ENCODE measurements around the gene ATP10B. TPM values are rescaled to one million over a fixed set of nuclear protein-coding genes. Genes with fewer than 3 reads are reported as not detected.

ATP10B gene
- polyA plus RNA-seq, 1 donor from 2014 or later = 1.9 TPM

DNA sequence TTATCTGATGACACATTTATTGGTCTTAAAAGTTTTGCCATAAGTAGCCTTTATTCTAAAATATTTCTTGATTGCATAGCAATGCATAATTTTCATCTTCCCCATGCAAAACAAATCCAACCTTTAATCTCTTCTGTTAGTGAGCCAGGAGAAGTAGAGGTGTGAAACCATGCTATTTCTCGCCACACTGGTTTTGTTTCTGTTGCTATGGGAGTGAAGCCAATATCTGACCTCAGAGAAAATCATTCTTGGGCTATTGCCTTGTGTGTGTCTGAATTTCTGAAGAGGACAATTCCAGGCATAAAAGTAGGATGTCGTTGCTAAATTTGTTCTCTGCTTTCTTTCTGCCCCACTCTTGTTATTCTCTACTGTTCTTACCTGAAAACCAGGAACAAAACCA is 246.7 kb downstream of the ATP10B start:
- Histone ChIP-seq H3K79me2 (replicated peaks; ENCODE audit: insufficient read depth, low read length) (no peaks in the 10 kb centered on the region), H3K4me3 (ENCODE audit: low read length) (no peak overlapping the region), H3K27ac (ENCODE audit: low read length) (no peak overlapping the region), H3K9me3 (ENCODE audit: low read length) (no peaks in the 10 kb centered on the region), H3K27me3 (ENCODE audit: insufficient read depth, low read depth, low read length) (no peaks in the 10 kb centered on the region), H3K36me3 (ENCODE audit: insufficient read depth, low read length) (no peaks in the 10 kb centered on the region), H3K4me2 (ENCODE audit: low read length) (no peak overlapping the region), H2AFZ (ENCODE audit: low read depth, low read length) (no peak overlapping the region), H4K20me1 (ENCODE audit: insufficient read depth) (no peaks in the 10 kb centered on the region), H3K9ac (ENCODE audit: low read length) (no peak overlapping the region), H3F3A (ENCODE audit: insufficient read depth, low read length, poor library complexity, severe bottlenecking) (no peaks in the 10 kb centered on the region), H3K9me2 (ENCODE audit: insufficient read depth, low read length) (no peaks in the 10 kb centered on the region)
- no peak for TF ChIP-seq TAF1 (IDR thresholded peaks at IDR 0.05; ENCODE audit: low read depth)
- TF ChIP-seq RAD21 (conservative IDR thresholded peaks at IDR 0.05) = no peak
- TF ChIP-seq, protein P1, sequence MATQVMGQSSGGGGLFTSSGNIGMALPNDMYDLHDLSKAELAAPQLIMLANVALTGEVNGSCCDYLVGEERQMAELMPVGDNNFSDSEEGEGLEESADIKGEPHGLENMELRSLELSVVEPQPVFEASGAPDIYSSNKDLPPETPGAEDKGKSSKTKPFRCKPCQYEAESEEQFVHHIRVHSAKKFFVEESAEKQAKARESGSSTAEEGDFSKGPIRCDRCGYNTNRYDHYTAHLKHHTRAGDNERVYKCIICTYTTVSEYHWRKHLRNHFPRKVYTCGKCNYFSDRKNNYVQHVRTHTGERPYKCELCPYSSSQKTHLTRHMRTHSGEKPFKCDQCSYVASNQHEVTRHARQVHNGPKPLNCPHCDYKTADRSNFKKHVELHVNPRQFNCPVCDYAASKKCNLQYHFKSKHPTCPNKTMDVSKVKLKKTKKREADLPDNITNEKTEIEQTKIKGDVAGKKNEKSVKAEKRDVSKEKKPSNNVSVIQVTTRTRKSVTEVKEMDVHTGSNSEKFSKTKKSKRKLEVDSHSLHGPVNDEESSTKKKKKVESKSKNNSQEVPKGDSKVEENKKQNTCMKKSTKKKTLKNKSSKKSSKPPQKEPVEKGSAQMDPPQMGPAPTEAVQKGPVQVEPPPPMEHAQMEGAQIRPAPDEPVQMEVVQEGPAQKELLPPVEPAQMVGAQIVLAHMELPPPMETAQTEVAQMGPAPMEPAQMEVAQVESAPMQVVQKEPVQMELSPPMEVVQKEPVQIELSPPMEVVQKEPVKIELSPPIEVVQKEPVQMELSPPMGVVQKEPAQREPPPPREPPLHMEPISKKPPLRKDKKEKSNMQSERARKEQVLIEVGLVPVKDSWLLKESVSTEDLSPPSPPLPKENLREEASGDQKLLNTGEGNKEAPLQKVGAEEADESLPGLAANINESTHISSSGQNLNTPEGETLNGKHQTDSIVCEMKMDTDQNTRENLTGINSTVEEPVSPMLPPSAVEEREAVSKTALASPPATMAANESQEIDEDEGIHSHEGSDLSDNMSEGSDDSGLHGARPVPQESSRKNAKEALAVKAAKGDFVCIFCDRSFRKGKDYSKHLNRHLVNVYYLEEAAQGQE (IDR thresholded peaks at IDR 0.05; ENCODE audit: borderline replicate concordance) = no peak
- TF ChIP-seq, protein P2, sequence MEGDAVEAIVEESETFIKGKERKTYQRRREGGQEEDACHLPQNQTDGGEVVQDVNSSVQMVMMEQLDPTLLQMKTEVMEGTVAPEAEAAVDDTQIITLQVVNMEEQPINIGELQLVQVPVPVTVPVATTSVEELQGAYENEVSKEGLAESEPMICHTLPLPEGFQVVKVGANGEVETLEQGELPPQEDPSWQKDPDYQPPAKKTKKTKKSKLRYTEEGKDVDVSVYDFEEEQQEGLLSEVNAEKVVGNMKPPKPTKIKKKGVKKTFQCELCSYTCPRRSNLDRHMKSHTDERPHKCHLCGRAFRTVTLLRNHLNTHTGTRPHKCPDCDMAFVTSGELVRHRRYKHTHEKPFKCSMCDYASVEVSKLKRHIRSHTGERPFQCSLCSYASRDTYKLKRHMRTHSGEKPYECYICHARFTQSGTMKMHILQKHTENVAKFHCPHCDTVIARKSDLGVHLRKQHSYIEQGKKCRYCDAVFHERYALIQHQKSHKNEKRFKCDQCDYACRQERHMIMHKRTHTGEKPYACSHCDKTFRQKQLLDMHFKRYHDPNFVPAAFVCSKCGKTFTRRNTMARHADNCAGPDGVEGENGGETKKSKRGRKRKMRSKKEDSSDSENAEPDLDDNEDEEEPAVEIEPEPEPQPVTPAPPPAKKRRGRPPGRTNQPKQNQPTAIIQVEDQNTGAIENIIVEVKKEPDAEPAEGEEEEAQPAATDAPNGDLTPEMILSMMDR (IDR thresholded peaks at IDR 0.05; ENCODE audit: poor library complexity, severe bottlenecking) = no peak
- no peak for TF ChIP-seq MXI1 (conservative IDR thresholded peaks at IDR 0.05; ENCODE audit: poor library complexity, severe bottlenecking)
- no peak for TF ChIP-seq EZH2 (IDR thresholded peaks at IDR 0.05; ENCODE audit: borderline replicate concordance, insufficient read depth, low read length, poor library complexity, severe bottlenecking)
- no peak for TF ChIP-seq POLR2AphosphoS5 (IDR thresholded peaks at IDR 0.05)
- no peak for TF ChIP-seq SMC3 (conservative IDR thresholded peaks at IDR 0.05; ENCODE audit: poor library complexity)
- TF ChIP-seq EP300 (conservative IDR thresholded peaks at IDR 0.05; ENCODE audit: poor library complexity, severe bottlenecking) = no peak

DNA sequence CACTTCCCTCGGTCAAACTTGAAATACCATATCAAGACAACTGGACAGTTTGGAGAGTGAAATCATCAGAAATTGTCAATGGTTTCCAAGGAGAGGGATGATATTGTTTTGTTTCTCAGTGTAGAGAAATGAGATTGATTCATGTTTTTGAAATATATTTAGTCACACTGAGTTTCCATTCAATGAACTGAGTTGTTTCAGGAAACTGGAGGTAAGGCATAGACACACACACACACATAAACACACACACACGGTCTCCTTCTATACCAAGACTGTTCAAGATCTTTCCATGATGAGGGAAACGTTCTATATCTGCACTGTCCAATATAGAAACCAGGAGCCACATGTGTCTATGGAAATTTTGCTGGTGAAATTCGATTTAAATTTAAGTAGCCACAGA is 247.5 kb downstream of the ATP10B start:
- no peak overlapping the region for H3K9ac ChIP-seq (ENCODE audit: low read length)
- no peak overlapping the region for H3K4me2 ChIP-seq (ENCODE audit: low read length)
- H3K36me3 ChIP-seq (ENCODE audit: insufficient read depth, low read length) = no peaks in the 10 kb centered on the region
- H3K9me2 ChIP-seq (ENCODE audit: insufficient read depth, low read length) = no peaks in the 10 kb centered on the region
- H3K4me3 ChIP-seq (ENCODE audit: low read length) = no peak overlapping the region
- TF ChIP-seq EZH2 (IDR thresholded peaks at IDR 0.05; ENCODE audit: borderline replicate concordance, insufficient read depth, low read length, poor library complexity, severe bottlenecking) (no peak), TAF1 (IDR thresholded peaks at IDR 0.05; ENCODE audit: low read depth) (no peak), RAD21 (conservative IDR thresholded peaks at IDR 0.05) (no peak), EP300 (conservative IDR thresholded peaks at IDR 0.05; ENCODE audit: poor library complexity, severe bottlenecking) (no peak), POLR2AphosphoS5 (IDR thresholded peaks at IDR 0.05) (no peak), MXI1 (conservative IDR thresholded peaks at IDR 0.05; ENCODE audit: poor library complexity, severe bottlenecking) (no peak), SMC3 (conservative IDR thresholded peaks at IDR 0.05; ENCODE audit: poor library complexity) (no peak)
- TF ChIP-seq, protein P2 (IDR thresholded peaks at IDR 0.05; ENCODE audit: poor library complexity, severe bottlenecking) = no peak
- TF ChIP-seq, protein P1 (IDR thresholded peaks at IDR 0.05; ENCODE audit: borderline replicate concordance) = no peak
- H3K27ac ChIP-seq (ENCODE audit: low read length) = no peak overlapping the region
- H4K20me1 ChIP-seq (ENCODE audit: insufficient read depth) = no peaks in the 10 kb centered on the region
- H3K27me3 ChIP-seq (ENCODE audit: insufficient read depth, low read depth, low read length) = no peaks in the 10 kb centered on the region
- no peaks in the 10 kb centered on the region for H3F3A ChIP-seq (ENCODE audit: insufficient read depth, low read length, poor library complexity, severe bottlenecking)
- H2AFZ ChIP-seq (ENCODE audit: low read depth, low read length) = no peak overlapping the region
- no peaks in the 10 kb centered on the region for H3K9me3 ChIP-seq (ENCODE audit: low read length)
- H3K79me2 ChIP-seq (replicated peaks; ENCODE audit: insufficient read depth, low read length) = no peaks in the 10 kb centered on the region

Data from neural cell (in vitro differentiated cells).